Measurements from ENCODE around the gene SDHA. TPM values are rescaled to one million over a fixed set of nuclear protein-coding genes. Genes with fewer than 3 reads are reported as not detected.
"Not testable (repeated sequence)": the region's sequence is repeated elsewhere in the genome, so short reads cannot be mapped to it uniquely, and the experiment has no call there.

Gene SDHA
- total and polyA plus RNA-seq, 2 experiments from 2014 or later: 71.5 to 99.2 TPM

DNA sequence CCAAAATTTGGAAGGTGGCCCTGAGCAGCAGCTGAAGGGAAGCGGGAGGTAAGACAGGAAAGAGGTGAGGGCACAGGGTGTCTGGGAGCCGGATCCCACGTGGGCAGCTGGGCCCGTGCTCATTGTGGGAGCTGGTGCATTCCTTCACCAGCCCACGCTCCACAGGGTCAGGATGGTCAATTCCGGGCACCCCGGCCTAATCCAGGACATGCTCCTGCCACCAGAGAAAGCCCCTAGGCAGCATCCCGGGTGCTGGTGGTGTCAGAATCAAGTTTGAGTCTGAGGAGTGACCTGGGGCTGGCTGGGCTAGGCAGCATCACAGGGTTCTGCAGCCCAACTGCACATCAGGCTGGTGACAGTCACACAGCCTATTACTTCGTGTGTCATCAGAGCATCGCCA lies 46.2 kb downstream of the SDHA start:
- H3K4me3 ChIP-seq: no peak overlapping the region
- DNase-seq: no peak
- H2AFZ ChIP-seq: no peak overlapping the region
- no peaks in the 10 kb centered on the region for H4K20me1 ChIP-seq (ENCODE audit: insufficient read depth)
- no peaks in the 10 kb centered on the region for H3K27me3 ChIP-seq (replicated peaks; ENCODE audit: insufficient read depth)
- H3K4me1 ChIP-seq (ENCODE audit: insufficient read depth): peaks cover 11% of the 10 kb centered on the region
- in situ Hi-C loops (cut with MboI): no loop called here
- WGBS, 2 experiments (ENCODE audit: low coverage in 1 of 2, low lambda C conversion rate in 2 of 2, missing lambda C conversion rate in 2 of 2): 95 to 98% methylated on average over 8 to 10 of the region's 10 CpGs
- no peaks in the 10 kb centered on the region for H3K9me2 ChIP-seq (ENCODE audit: insufficient read depth)
- H3K9ac ChIP-seq: peak overlapping the region; percentile 65
- H3K4me2 ChIP-seq (ENCODE audit: unreplicated experiment): peak overlapping the region; percentile 50
- H3K36me3 ChIP-seq (ENCODE audit: low read depth): no peaks in the 10 kb centered on the region; the same call in 1 of the 2 replicates
- no peaks in the 10 kb centered on the region for H3K79me2 ChIP-seq (ENCODE audit: insufficient read depth)
- H3K27ac ChIP-seq: peak overlapping the region; percentile 80
- TF ChIP-seq EZH2 (IDR thresholded peaks at IDR 0.05; ENCODE audit: insufficient read depth, poor library complexity, severe bottlenecking) (no peak), EZH2phosphoT487 (IDR thresholded peaks at IDR 0.05; ENCODE audit: insufficient read depth, low read depth) (no peak)
- H3F3A ChIP-seq (ENCODE audit: insufficient read depth): peaks cover 12% of the 10 kb centered on the region
- H3K9me3 ChIP-seq (ENCODE audit: low read depth): no peaks in the 10 kb centered on the region

- H3K9ac ChIP-seq; H2AFZ ChIP-seq; H3K79me2 ChIP-seq (ENCODE audit: insufficient read depth); H3K4me2 ChIP-seq (ENCODE audit: unreplicated experiment); in situ Hi-C loops (cut with MboI); H3K4me3 ChIP-seq; H3K27me3 ChIP-seq (replicated peaks; ENCODE audit: insufficient read depth); H3K27ac ChIP-seq; H3K36me3 ChIP-seq (ENCODE audit: low read depth); H3K9me2 ChIP-seq (ENCODE audit: insufficient read depth); H4K20me1 ChIP-seq (ENCODE audit: insufficient read depth); H3K9me3 ChIP-seq (ENCODE audit: low read depth): not testable (repeated sequence)
- DNase-seq: peak; percentile 44
- Histone ChIP-seq H3F3A (ENCODE audit: insufficient read depth) (peaks cover 19% of the 10 kb centered on the region), H3K4me1 (ENCODE audit: insufficient read depth) (peaks cover 11% of the 10 kb centered on the region)
- WGBS, 2 experiments (ENCODE audit: low coverage in 1 of 2, low lambda C conversion rate in 2 of 2, missing lambda C conversion rate in 2 of 2): 92 to 94% methylated on average over 18 to 19 of the region's 19 CpGs
Observed at GRCh38 chr5:266311-267026, 48.3 kb downstream of the SDHA start.

- TF ChIP-seq EZH2 (IDR thresholded peaks at IDR 0.05; ENCODE audit: insufficient read depth, poor library complexity, severe bottlenecking) (no peak), EZH2phosphoT487 (IDR thresholded peaks at IDR 0.05; ENCODE audit: insufficient read depth, low read depth) (no peak)
- no peaks in the 10 kb centered on the region for H4K20me1 ChIP-seq (ENCODE audit: insufficient read depth)
- H3K4me2 ChIP-seq (ENCODE audit: unreplicated experiment): no peak overlapping the region
- H3K4me1 ChIP-seq (ENCODE audit: insufficient read depth): peaks cover 11% of the 10 kb centered on the region
- DNase-seq: no peak
- H3F3A ChIP-seq (ENCODE audit: insufficient read depth): peaks cover 12% of the 10 kb centered on the region
- in situ Hi-C loops (cut with MboI): no loop called here
- H3K9me2 ChIP-seq (ENCODE audit: insufficient read depth): no peaks in the 10 kb centered on the region
- H3K79me2 ChIP-seq (ENCODE audit: insufficient read depth): peaks cover 12% of the 10 kb centered on the region
- no peaks in the 10 kb centered on the region for H3K27me3 ChIP-seq (replicated peaks; ENCODE audit: insufficient read depth)
- no peaks in the 10 kb centered on the region; the same call in 1 of the 2 replicates for H3K36me3 ChIP-seq (ENCODE audit: low read depth)
- H3K9ac ChIP-seq: no peak overlapping the region
- H2AFZ ChIP-seq: no peak overlapping the region
- no peak overlapping the region for H3K4me3 ChIP-seq
- H3K9me3 ChIP-seq (ENCODE audit: low read depth): no peaks in the 10 kb centered on the region
- H3K27ac ChIP-seq: no peak overlapping the region
- 70 to 92% methylated on average over 1 of the region's 1 CpG for WGBS, 2 experiments (ENCODE audit: low coverage in 1 of 2, low lambda C conversion rate in 2 of 2, missing lambda C conversion rate in 2 of 2)
Observed at GRCh38 chr5:267716-268115, 49.6 kb downstream of the SDHA start.

- Histone ChIP-seq H3K36me3 (ENCODE audit: low read depth) (0 out of 2 replicates have a peak, but pooled peaks cover 12% of the 10 kb centered on the region), H3K27me3 (replicated peaks; ENCODE audit: insufficient read depth) (no peaks in the 10 kb centered on the region), H3K9me2 (ENCODE audit: insufficient read depth) (no peaks in the 10 kb centered on the region), H3K4me3 (peak overlapping the region; percentile 72; the same call in 1 of the 2 replicates), H2AFZ (no peak overlapping the region), H3K9ac (peak overlapping the region; percentile 92; the same call in 1 of the 2 replicates), H3F3A (ENCODE audit: insufficient read depth) (peaks cover 12% of the 10 kb centered on the region), H3K4me2 (ENCODE audit: unreplicated experiment) (no peak overlapping the region), H3K27ac (peak overlapping the region; percentile 79), H3K9me3 (ENCODE audit: low read depth) (no peaks in the 10 kb centered on the region), H3K79me2 (ENCODE audit: insufficient read depth) (peaks cover 38% of the 10 kb centered on the region), H4K20me1 (ENCODE audit: insufficient read depth) (no peaks in the 10 kb centered on the region), H3K4me1 (ENCODE audit: insufficient read depth) (peaks cover 11% of the 10 kb centered on the region)
- DNase-seq: no peak
- in situ Hi-C loops (cut with MboI): no loop called here
- TF ChIP-seq EZH2phosphoT487 (IDR thresholded peaks at IDR 0.05; ENCODE audit: insufficient read depth, low read depth) (no peak), EZH2 (IDR thresholded peaks at IDR 0.05; ENCODE audit: insufficient read depth, poor library complexity, severe bottlenecking) (no peak)
- 65 to 72% methylated on average over 17 of the region's 17 CpGs for WGBS, 2 experiments (ENCODE audit: low coverage in 1 of 2, low lambda C conversion rate in 2 of 2, missing lambda C conversion rate in 2 of 2)
Observed at GRCh38 chr5:270340-270739, 52.2 kb downstream of the SDHA start.

DNA sequence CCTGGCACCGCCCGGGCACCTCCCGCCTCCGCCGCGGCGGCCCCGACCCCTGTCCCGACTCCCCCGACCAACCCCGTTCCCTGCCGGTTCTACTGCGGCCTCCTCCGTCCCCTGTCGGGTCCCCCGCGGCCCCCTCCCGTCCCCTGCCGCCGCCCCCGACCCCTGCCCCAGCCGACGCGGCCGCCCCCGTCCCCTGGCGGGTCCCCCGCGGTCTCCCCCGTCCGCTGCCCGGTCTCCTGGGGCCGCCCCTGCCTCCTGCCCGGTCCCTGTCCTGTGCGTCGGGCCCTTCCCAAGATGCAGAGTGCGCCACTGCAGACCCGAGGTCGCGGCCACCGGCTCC lies 53.7 kb downstream of the SDHA start:
- Histone ChIP-seq H3K9ac (peak overlapping the region; percentile 92), H3K79me2 (ENCODE audit: insufficient read depth) (peaks cover 53% of the 10 kb centered on the region), H3F3A (ENCODE audit: insufficient read depth) (peaks cover 12% of the 10 kb centered on the region), H3K4me1 (ENCODE audit: insufficient read depth) (peaks cover 11% of the 10 kb centered on the region), H3K36me3 (ENCODE audit: low read depth) (peaks cover 15% of the 10 kb centered on the region; the same call in 1 of the 2 replicates), H3K27ac (peak overlapping the region; percentile 71), H3K4me2 (ENCODE audit: unreplicated experiment) (peak overlapping the region; percentile 86), H3K4me3 (peak overlapping the region; percentile 76)
- H4K20me1 ChIP-seq (ENCODE audit: insufficient read depth); H2AFZ ChIP-seq; in situ Hi-C loops (cut with MboI); H3K9me3 ChIP-seq (ENCODE audit: low read depth); DNase-seq; H3K27me3 ChIP-seq (replicated peaks; ENCODE audit: insufficient read depth); H3K9me2 ChIP-seq (ENCODE audit: insufficient read depth): not testable (repeated sequence)
- WGBS, 2 experiments (ENCODE audit: low coverage in 1 of 2, low lambda C conversion rate in 2 of 2, missing lambda C conversion rate in 2 of 2): 3 to 20% methylated on average over 5 to 33 of the region's 41 CpGs

GRCh38 chr5:273091-273490 lies 55.0 kb downstream of the SDHA start:
- H3K27me3 ChIP-seq (replicated peaks; ENCODE audit: insufficient read depth); H2AFZ ChIP-seq; H3K9me3 ChIP-seq (ENCODE audit: low read depth); H4K20me1 ChIP-seq (ENCODE audit: insufficient read depth); DNase-seq; H3K9me2 ChIP-seq (ENCODE audit: insufficient read depth); in situ Hi-C loops (cut with MboI): not testable (repeated sequence)
- Histone ChIP-seq H3K4me1 (ENCODE audit: insufficient read depth) (peaks cover 11% of the 10 kb centered on the region), H3K4me3 (peak overlapping the region; percentile 76), H3F3A (ENCODE audit: insufficient read depth) (peaks cover 12% of the 10 kb centered on the region), H3K9ac (peak overlapping the region; percentile 92), H3K36me3 (ENCODE audit: low read depth) (peaks cover 16% of the 10 kb centered on the region; the same call in 1 of the 2 replicates), H3K79me2 (ENCODE audit: insufficient read depth) (peaks cover 66% of the 10 kb centered on the region), H3K4me2 (ENCODE audit: unreplicated experiment) (peak overlapping the region; percentile 86), H3K27ac (peak overlapping the region; percentile 56; the same call in 1 of the 2 replicates)
- WGBS, 2 experiments (ENCODE audit: low coverage in 1 of 2, low lambda C conversion rate in 2 of 2, missing lambda C conversion rate in 2 of 2): 74% methylated on average over 9 of the region's 9 CpGs

DNA sequence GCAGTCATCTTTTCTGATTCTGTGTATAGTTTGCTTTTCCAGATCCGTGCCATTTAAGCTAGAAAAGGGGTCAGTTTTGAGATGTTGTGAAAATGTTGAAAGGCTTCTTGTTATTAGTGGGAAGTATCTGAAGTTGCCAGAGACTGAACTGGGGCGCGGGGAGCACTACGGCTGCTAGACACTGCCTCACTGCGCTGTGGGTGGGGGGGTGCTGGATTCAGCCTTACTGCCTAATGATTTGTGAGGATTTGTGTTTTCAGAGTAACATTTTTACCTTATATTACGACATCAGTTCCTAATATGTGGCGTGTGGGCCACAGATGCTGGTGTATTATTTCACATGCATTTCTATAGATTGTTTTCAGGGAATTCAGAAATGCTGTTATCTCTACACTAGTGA lies 55.4 kb downstream of the SDHA start:
- 81 to 82% methylated on average over 7 of the region's 7 CpGs for WGBS, 2 experiments (ENCODE audit: low coverage in 1 of 2, low lambda C conversion rate in 2 of 2, missing lambda C conversion rate in 2 of 2)

More for the DNA sequence above, 55.4 kb downstream of the SDHA start:
- peaks cover 70% of the 10 kb centered on the region for H3K79me2 ChIP-seq (ENCODE audit: insufficient read depth)
- H3K27me3 ChIP-seq (replicated peaks; ENCODE audit: insufficient read depth); in situ Hi-C loops (cut with MboI); H3K9me3 ChIP-seq (ENCODE audit: low read depth); H4K20me1 ChIP-seq (ENCODE audit: insufficient read depth); DNase-seq; H3K27ac ChIP-seq; H3K9me2 ChIP-seq (ENCODE audit: insufficient read depth); H2AFZ ChIP-seq: not testable (repeated sequence)
- H3K4me3 ChIP-seq: peak overlapping the region; percentile 76
- H3F3A ChIP-seq (ENCODE audit: insufficient read depth): peaks cover 12% of the 10 kb centered on the region
- peaks cover 20% of the 10 kb centered on the region; the same call in 1 of the 2 replicates for H3K36me3 ChIP-seq (ENCODE audit: low read depth)
- peaks cover 11% of the 10 kb centered on the region for H3K4me1 ChIP-seq (ENCODE audit: insufficient read depth)
- peak overlapping the region; percentile 92 for H3K9ac ChIP-seq
- H3K4me2 ChIP-seq (ENCODE audit: unreplicated experiment): peak overlapping the region; percentile 86
